Limb (tissue), 2 donors: ENCODE data around the gene TESK2.
"Not testable (repeated sequence)": the region's sequence is repeated elsewhere in the genome, so short reads cannot be mapped to it uniquely, and the experiment has no call there.

Source experiments
- DNase-seq, 2 donors: peaks; one replicate each; pipeline ENCODE4 v3.0.0-alpha.2; 2016; ENCODE audit errors: extremely low spot score in 2 of 2

The TESK2 gene

DNA sequence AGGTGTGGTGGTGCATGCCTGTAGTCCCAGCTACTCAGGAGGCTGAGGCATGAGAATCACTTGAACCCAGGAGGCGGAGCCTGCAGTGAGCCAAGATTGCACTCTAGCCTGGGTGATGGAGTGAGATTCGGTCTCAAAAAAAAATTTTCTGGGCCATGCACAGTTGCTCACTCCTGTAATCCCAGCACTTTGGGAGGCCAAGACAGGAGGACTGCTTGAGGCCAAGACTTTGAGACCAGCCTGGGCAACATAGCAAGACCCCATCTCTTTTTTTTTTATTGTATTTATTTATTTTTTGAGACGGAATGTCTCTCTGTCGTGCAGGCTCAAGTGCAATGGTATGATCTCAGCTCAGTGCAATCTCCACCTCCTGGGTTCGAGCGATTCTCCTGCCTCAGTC lies 16.8 kb downstream of the TESK2 start:
- DNase-seq: not testable (repeated sequence)

DNA sequence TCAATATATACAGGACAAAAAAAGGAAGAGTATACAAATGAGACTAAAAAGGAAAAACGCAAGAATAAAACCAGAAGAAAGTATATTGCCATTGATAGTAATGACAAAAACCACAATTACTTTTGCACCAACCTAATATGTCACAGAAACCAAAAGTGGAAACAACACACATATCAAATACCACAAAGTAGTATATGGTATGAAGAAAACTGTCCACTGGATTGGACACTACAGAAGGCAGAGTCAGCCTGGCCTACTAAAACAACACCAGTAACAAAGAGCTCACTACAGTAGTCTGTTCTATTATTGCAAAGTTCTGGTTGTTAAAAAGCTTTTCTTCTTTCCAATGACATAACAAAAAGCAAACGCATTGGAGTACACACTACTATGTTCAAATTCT lies 17.7 kb downstream of the TESK2 start:
- no peak for DNase-seq

DNA sequence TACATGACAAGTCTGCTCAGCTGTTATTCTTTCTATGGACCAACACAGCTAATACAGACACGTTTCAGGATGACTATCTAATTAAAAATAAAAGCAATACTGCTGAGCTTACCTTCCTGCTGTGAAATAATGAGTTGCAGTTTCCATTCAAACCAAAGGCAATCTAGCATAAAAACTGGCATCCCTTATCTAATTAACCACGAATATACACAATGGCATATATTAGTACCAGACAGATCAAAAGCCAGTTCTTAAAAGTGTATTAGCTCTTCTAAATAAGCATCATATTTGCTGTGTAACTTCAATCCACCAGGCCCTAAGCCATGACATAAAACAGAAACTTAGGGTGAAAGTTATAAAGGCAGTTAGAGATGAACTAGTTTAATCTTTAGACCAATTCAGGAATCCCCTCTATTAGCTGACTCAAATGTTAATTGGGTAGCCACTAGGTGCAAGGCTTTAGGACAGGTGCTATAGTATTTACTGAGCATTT lies 20.6 kb downstream of the TESK2 start:
- DNase-seq: no peak

DNA sequence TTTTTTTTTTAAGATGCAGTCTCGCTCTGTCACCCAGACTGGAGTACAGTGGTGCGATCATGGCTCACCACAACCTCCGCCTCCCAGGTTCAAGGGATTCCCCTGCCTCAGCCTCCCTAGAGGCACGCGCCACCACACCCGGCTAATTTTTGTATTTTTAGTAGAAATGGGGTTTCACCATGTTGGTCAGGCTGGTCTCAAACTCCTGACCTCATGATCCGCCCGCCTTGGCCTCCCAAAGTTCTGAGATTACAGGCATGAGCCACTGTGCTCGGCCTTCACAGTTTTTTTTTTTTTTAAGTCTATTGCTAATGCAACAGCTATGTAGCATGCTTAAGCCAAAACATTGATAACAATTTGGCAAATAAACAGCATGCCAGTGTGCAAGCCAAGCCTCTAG lies 23.6 kb downstream of the TESK2 start:
- DNase-seq: not testable (repeated sequence)

DNA sequence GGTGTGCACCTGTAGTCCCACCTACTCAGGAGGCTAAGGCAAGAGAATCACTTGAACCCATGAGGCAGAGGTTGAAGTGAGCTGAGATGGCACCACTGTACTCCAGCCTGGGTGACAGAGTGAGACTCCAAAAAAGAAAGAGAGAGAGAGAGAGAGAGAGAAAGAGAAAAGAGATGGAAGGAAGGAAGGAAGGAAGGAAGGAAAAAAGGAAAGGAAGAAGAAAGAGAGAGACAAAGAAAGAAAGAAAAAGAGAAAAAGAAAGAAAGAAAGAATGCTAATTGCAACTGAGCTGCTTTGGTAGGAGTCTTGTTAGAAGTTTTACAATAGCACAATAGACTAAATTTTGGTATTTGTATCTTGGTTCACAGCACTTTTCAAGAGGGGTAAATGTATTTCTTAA lies 25.7 kb downstream of the TESK2 start:
- DNase-seq: no peak

DNA sequence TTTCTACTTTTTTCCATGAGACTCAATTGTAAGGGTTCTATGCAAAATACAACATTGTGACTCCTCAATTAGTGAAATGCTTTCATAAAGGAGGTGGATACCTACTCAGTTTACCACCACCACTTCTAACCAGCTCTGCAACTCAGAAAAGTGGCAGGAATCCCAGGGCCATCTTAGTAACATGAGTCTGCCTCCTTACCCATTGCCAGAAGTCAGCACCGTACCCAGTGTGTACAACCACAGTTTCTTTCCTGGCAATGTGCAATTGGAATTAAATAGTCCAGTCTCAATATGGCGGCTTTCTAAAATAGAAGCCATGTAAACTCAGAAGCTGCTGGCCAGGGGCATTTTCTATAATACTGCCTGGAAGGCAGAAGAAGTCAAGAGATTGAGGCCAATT lies 32.1 kb downstream of the TESK2 start:
- DNase-seq: no peak

DNA sequence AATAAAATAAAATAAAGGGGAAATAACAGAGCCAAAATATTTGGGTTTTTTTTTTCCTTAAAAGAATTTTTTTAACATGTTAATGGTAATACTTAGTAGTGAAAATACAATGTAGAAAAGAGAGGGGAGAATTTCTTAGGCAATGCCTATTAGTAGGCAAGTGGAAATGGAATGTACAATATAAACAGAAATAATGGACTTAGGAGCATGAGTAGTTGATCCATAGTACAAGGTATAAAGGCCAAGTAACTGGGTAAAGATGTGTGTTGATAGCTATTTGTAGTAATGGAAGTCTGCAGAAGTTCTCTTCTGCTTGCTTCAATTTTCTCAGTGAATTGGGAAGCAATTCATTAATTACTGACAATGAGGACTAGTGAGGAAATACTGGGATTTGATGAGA lies 34.4 kb downstream of the TESK2 start:
- DNase-seq: no peak

DNA sequence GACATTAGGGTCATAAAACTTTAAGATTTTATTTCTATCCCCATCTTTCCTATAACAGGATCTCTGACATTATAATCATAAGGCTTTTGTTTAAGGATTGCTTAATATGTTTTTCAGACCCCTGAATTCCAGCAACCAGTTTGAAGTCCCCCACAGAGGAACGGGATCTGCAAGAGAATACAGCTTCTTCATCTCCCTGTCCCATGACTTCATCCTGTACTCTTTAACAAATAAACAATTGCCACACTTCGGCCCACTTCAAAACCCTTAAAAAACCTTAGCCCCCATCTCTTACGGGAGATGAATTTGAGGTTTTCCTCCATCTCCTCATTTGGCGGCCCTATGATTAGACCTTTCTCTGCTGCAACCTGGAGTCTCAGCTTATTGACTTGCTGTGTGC lies 35.8 kb downstream of the TESK2 start:
- DNase-seq: no peak

DNA sequence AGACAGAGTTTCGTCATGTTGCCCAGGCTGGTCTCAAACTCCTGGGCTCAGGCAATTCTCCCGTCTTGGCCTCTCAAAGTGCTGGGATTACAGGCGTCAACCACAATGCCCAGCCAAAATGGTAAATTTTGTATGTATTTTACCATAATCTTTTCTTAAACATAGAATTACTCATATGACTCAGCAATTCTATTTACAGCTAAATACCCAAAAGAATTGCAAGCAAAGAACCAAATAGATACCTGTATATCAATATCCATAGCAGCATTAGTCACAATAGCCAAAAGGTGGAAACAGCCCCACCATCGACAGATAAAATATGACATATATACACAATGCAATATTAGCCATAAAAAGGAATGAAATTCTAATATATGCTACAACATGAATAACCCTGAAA lies 36.5 kb downstream of the TESK2 start:
- DNase-seq: no peak

DNA sequence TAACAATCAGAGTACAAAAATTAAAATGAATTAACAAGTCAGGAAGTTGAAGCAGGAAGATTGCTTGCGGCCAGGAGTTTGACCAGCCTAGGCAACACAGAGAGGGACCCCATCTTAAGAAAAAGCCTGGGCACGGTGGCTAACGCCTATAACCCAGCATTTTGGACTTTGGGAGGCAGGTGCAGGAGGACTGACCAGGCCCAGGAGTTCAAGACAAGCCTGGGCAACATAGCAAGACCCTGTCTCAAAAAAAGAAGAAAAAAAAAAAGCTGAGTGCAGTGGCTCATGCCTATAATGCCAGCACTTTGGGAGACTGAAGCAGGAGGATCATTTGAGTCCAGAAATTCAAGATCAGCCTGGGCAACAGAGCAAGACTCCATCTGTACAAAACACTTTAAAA lies 38.5 kb downstream of the TESK2 start:
- no peak for DNase-seq

DNA sequence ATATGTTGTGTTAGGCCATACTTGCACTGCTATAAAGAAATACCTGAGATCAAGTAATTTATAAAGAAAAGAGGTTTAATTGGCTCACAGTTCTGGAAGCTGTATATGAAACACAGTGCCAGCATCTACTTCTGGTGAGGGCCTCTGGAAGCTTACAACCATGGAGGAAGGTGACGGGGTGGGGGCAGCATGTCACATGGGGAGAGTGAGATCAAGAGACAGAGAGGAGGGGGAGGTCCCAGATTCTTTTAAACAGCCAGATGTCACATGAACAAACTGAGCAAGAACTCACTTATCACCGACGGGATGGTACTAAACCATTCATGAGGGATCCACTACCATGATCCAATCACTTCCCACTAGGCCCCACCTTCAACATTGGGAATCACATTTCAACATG lies 42.6 kb downstream of the TESK2 start:
- no peak for DNase-seq

DNA sequence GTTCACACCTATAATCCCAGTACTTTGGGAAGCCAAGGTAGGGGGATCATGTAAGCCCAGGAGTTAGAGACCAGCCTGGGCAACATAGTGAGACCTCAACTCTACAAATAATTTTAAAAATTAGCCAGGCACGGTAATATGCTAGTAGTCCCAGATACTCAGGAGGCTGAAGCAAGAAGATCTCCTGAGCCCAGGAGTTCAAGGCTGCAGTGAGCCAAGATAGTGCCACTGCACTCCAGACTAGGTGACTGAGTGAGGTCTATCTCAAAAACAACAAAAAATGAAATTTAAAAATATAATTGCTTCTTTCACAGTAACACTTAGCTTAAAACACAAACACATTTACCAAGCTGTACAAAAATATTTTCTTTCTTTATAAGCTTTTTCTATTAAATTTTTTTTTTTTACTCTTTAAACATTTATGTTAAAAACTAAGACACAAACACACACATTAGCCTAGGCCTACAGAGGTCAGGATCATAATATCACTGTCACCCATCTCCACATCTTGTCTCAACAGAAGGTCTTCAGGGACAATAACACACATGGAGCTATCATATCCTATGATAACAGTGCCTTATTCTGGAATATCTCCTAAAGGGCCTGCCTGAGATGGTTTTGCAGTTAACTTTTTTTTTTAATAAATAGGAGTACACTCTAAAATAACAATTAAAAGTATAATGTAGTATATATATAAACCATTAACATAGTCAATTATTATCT lies 43.9 kb downstream of the TESK2 start:
- DNase-seq: no peak

DNA sequence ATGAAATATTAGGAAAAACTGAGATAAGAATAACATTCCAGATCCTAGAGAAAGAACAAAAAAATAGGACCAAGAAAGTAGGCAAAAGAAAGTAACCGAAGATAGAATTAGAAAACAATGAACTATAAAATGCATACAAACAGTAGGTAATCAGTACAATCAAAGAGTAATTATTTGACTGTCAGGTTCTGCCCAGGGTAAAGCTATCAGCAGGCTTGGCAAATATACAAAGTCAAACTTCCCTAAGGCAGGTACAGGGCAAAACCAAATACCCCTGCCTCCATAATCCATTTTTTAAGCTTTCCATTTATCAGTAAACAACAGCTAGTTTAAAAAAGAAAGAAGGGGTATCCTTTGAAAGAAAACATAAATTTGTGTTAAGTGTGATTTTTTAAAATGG lies 44.4 kb downstream of the TESK2 start:
- no peak for DNase-seq

DNA sequence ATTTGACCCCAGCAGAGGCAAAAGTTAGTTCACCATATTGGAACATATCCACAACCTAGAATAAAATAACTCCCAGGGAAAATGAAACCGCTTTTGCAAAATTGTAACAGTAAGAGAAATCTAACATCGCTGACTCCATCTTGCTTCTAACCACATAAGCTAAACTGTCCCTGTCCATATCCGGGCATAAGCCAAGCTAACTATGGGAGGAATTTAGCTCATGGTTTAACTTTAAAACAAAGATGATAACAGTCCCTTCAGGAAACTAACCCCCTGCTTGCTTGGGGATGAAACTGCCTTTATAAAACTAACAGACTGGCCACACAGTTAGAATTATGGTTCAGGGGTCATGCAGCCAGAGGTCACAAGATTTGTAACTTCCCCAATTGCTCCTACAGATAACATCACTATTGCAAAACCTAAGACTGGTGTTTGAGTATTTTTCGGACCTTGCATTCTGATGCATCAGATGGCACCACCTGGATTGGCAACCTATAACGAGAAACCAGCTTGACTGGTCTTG lies 46.3 kb downstream of the TESK2 start:
- no peak for DNase-seq

DNA sequence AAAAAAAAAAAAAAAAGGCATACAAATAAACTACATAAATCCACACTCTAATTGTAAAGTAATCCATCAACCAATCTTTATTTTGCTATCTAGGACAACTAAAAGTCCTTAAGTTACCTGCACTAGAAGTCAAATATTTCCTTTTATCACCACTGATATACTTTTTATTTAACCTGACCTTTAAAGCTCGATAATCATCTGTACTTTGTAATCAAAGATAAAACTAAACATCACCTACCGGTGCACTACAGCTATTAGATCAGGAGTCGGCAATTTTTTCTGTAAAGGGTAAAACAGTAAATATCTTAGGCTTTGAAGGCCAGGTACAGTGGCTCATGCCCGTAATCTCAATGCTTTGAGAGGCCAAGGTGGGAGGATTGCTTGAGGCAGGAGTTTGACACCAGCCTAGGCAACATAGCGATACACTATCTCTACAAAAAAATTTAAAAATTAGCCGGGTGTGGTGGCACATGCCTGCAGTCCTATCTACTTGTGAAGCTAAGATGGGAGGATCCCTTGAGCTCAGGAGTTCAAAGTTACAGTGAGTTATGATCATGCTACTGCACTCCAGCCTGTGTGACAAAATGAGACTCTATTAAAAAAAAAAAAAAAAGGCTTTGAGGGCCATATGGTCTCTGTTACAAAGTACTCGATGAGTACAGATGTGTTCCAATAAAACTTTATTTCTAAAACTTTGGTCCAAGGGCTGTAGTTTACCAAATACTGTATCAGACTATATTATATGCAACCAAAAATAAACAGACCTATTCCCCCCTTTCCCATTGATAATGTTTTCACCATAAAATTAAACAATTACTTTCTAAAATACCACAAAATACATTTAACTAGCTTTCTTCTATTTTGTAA lies 47.1 kb downstream of the TESK2 start:
- DNase-seq: no peak

DNA sequence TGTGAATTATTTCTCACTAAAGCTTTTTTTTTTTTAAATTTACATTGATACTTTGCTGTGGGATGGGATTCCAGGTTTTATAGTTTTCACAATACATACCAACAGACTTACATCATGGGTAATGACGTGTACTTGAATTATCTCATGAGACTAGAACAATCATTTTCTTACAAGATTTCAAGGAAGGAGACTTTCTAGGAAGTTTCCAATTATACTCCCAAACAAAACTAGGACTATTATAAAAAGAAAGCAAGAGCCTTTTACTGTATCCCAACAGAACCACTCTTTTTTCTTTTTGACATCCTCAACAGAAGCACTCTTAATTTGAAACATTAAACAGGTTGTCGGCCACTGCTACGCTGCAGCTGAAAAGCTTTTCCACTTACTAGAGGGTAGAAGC lies 48.7 kb downstream of the TESK2 start:
- DNase-seq: peak in 1 of 2 donors; percentile 36

DNA sequence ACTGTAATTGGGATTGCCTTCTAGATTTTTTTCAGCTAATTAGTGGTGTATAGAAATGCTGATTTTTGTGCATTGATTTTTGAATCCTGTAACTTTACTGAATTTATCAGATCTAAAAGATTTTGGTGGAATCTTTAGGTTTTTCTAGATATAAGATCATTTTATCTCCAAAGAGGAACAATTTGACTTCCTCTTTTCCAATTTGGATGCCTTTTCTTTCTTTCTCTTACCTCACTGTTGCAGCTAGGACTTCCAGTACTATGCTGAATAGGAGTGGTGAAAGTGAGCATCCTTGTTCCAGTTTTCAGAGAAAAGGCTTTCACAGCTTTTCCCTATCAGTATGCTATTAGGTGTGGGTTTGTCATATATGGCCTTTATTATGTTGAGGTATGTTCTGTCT lies 53.6 kb downstream of the TESK2 start:
- no peak for DNase-seq

DNA sequence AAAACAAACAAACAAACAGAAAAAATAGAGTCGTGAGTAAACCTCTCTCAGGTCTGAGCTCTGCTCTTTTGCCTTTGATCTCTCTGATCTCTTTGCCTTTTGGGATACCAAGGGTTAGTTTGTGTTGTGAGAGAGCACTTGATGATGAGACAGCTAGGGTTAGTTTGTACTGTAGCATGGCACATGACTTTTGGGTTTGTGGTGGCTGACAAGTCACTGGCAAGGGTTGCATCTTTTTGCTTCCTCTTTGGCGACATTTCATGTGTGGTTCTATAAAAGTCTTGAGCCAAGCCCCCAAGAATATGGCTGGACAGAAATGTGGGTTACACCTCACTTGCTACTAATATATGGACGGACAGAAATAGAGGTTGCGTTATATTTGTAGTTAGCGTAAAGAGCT lies 60.5 kb downstream of the TESK2 start:
- DNase-seq: no peak

DNA sequence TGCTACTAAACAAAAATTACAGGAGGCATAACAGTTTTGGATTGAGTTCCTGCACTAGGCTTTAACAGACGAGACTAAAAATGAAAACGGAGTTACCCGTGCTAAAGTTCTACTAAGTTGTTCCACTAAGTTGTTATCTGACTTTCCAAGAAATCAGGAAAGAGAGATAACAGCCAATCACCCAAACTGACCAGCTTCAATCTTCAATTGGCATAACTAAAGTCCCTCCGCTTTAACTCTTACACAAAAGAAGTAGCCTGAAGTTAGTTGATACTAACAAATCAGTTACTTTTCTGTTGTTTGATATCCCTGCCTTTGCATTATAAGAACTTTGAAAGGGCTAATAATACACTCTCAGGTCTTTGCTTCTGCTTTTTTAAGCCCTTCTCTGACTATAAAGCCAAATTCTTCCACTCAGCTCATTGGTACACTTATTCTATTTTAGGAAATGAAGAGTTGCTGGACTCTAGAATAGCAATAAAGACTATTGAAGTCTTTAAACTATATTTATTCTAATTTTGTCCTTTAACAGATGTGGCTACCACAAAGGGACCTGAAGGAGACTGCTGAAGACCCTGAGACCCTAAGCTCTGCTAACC lies 61.3 kb downstream of the TESK2 start:
- DNase-seq: no peak

DNA sequence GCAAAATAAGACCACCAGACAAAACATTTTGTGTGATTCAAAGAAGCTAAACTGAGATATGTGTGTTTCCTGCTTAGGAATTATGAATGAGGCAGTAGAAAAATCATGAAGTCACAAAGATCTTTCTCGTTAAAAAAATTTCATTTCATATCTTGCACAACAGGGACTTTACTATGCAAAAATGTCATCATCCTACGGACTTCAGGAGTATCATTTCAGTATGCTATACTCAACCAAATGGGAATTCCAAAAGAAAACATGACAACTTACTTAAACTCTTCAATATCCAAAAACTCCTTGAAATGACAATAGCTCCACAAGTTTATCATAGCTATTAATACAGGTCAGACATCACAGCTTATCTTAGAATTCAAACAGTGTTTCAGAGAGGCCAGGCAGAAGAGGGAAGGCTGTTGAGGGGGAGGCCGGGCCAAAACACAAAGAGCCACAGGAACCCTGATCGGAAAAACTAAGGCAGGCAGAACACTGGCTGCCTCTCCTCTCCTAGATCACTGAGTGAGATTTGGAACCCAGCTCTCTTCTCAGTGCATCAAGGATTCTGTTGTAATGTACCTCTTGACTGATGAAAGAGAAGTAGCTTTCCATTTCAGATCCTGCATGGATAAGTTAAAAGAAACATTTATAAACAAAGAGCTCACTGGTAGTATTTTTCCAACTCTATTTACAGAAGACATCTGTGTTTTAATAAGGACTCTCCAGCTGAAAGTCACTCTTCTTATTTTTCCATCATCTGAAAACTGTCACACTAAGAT lies 66.9 kb downstream of the TESK2 start:
- DNase-seq: no peak

DNA sequence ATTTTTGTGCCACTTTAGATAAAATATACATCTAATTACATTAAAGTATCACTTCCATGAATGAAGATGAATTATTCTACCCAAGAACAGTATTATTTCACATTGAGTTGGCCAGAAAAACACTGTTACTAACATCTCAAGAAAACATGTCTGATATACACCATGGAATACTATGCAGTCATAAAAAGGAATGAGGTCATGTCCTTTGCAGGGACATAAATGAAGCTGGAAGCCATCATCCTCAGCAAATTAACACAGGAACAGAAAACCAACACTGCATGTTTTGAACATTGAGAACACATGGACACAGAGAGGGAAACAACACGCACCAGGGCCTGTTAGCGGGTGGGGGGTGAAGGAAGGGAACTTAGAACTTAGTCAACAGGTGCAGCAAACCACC lies 69.0 kb downstream of the TESK2 start:
- no peak for DNase-seq
